ENCODE measurements around the gene SLC7A10.

The SLC7A10 gene

DNA sequence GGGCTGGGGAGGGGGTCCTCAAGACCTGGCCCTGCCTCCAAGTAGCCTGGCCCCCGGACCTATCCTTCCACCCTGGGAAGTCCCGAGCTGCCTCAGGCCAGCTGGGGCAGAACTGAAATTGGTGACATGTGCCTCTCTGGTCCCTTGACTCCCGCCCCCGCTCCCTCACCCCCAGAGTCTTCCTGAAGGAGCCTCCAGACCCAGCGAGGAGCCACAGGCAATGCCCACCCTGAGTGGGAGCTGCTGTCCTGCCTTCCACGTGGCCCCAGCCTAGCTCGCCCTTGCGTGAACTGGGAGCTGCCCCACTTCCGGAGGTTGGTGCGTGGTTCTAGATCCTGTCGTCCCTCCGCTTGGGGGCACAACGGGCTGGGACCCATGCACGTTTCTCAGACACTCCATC lies 42.1 kb upstream of the SLC7A10 start:
- Histone ChIP-seq H3K4me3 (ENCODE audit: low read depth, low read length) (no peak overlapping the region), H3K4ac (ENCODE audit: low read depth, low read length) (no peak overlapping the region), H3K27me3 (ENCODE audit: insufficient read depth, low read length) (no peaks in the 10 kb centered on the region), H2AFZ (ENCODE audit: insufficient read depth, low read length, poor library complexity) (no peak overlapping the region), H3K9me3 (ENCODE audit: insufficient read depth, low read depth, low read length) (peaks cover 2% of the 10 kb centered on the region), H4K8ac (ENCODE audit: low read depth, low read length) (no peak overlapping the region), H3K4me1 (ENCODE audit: control insufficient read depth in 1 of 2, insufficient read depth in 2 of 2, low read length in 2 of 2) (no peaks in the 10 kb centered on the region), H4K91ac (ENCODE audit: low read depth, low read length) (peak overlapping the region; percentile 7), H3K23ac (ENCODE audit: low read length) (no peak overlapping the region), H4K12ac (ENCODE audit: low read depth, low read length) (no peak overlapping the region), H3K18ac (ENCODE audit: low read length) (no peak overlapping the region), H2BK5ac (ENCODE audit: low read depth, low read length, poor library complexity) (no peak overlapping the region), H3K14ac (ENCODE audit: low read length) (no peak overlapping the region), H3K36me3 (ENCODE audit: control insufficient read depth in 1 of 2, insufficient read depth in 2 of 2, low read length in 2 of 2) (no peaks in the 10 kb centered on the region), H3K9ac (ENCODE audit: low read length) (no peak overlapping the region), H3K79me2 (ENCODE audit: control insufficient read depth, insufficient read depth, low read length, poor library complexity) (no peaks in the 10 kb centered on the region), H3K4me2 (ENCODE audit: low read length) (no peak overlapping the region), H2AK5ac (ENCODE audit: low read length) (no peak overlapping the region), H2BK12ac (ENCODE audit: low read length) (no peak overlapping the region), H3K27ac (ENCODE audit: low read depth, low read length) (no peak overlapping the region), H2BK120ac (ENCODE audit: insufficient read depth, low read length, poor library complexity) (no peak overlapping the region), H3K79me1 (ENCODE audit: low read length) (no peaks in the 10 kb centered on the region)
- WGBS (ENCODE audit: extremely low coverage, insufficient coverage, insufficient read length), result no CpG with 5 or more reads among the region's 14 CpGs
- no peak for DNase-seq

- Histone ChIP-seq H2BK5ac (ENCODE audit: low read depth, low read length, poor library complexity) (no peak overlapping the region), H2AFZ (ENCODE audit: insufficient read depth, low read length, poor library complexity) (no peak overlapping the region), H3K14ac (ENCODE audit: low read length) (no peak overlapping the region), H3K27ac (ENCODE audit: low read depth, low read length) (no peak overlapping the region), H3K27me3 (ENCODE audit: insufficient read depth, low read length) (no peaks in the 10 kb centered on the region), H3K4me1 (ENCODE audit: control insufficient read depth in 1 of 2, insufficient read depth in 2 of 2, low read length in 2 of 2) (no peaks in the 10 kb centered on the region), H4K91ac (ENCODE audit: low read depth, low read length) (peak overlapping the region; percentile 7), H3K79me2 (ENCODE audit: control insufficient read depth, insufficient read depth, low read length, poor library complexity) (no peaks in the 10 kb centered on the region), H2BK12ac (ENCODE audit: low read length) (no peak overlapping the region), H3K23ac (ENCODE audit: low read length) (no peak overlapping the region), H2BK120ac (ENCODE audit: insufficient read depth, low read length, poor library complexity) (no peak overlapping the region), H3K9ac (ENCODE audit: low read length) (no peak overlapping the region), H4K8ac (ENCODE audit: low read depth, low read length) (no peak overlapping the region), H3K18ac (ENCODE audit: low read length) (no peak overlapping the region), H3K9me3 (ENCODE audit: insufficient read depth, low read depth, low read length) (peaks cover 2% of the 10 kb centered on the region), H3K36me3 (ENCODE audit: control insufficient read depth in 1 of 2, insufficient read depth in 2 of 2, low read length in 2 of 2) (no peaks in the 10 kb centered on the region), H3K79me1 (ENCODE audit: low read length) (no peaks in the 10 kb centered on the region), H3K4ac (ENCODE audit: low read depth, low read length) (no peak overlapping the region), H4K12ac (ENCODE audit: low read depth, low read length) (no peak overlapping the region), H2AK5ac (ENCODE audit: low read length) (no peak overlapping the region), H3K4me3 (ENCODE audit: low read depth, low read length) (no peak overlapping the region), H3K4me2 (ENCODE audit: low read length) (no peak overlapping the region)
- no CpG with 5 or more reads among the region's 20 CpGs for WGBS (ENCODE audit: extremely low coverage, insufficient coverage, insufficient read length)
- DNase-seq, result no peak
Measured at GRCh38 chr19:33266974-33267484, 41.4 kb upstream of the SLC7A10 start.

DNA sequence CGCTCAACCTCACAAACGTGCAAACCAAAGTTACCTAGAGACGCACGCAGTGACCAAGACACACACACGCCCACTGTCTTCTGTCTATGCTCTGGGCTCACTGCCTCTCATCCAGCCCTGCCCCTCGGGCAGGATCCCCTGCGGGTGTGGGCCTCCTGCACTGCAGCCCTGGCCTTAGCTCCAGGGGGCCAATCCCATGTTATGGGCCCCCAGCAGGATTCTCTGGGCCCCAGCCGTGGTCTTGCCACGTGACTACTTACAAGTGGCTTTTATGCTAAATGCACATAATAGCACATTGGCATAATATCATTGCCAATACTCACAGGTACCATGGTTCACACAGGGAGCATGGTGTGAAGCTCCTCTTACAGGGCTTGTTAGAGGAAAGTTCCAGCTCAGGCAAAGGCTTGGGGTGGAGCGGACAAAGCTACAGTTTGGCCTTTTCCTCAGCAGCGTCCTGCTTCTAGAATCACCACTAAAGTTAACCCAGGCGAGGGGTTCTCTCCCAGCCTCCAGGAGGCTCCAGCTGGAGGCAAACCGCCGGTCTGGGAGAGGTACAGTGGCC lies 39.3 kb upstream of the SLC7A10 start:
- H3K18ac ChIP-seq (ENCODE audit: low read length), result no peak overlapping the region
- no peak overlapping the region for H3K4ac ChIP-seq (ENCODE audit: low read depth, low read length)
- H3K79me1 ChIP-seq (ENCODE audit: low read length), result no peaks in the 10 kb centered on the region
- H3K9me3 ChIP-seq (ENCODE audit: insufficient read depth, low read depth, low read length), result peaks cover 2% of the 10 kb centered on the region
- no peak overlapping the region for H3K14ac ChIP-seq (ENCODE audit: low read length)
- WGBS (ENCODE audit: extremely low coverage, insufficient coverage, insufficient read length), result no CpG with 5 or more reads among the region's 14 CpGs
- no peak overlapping the region for H3K23ac ChIP-seq (ENCODE audit: low read length)
- no peak for DNase-seq
- no peak overlapping the region for H4K8ac ChIP-seq (ENCODE audit: low read depth, low read length)
- H2BK120ac ChIP-seq (ENCODE audit: insufficient read depth, low read length, poor library complexity), result no peak overlapping the region
- no peak overlapping the region for H3K4me3 ChIP-seq (ENCODE audit: low read depth, low read length)
- peaks cover 2 to 3% of the 10 kb centered on the region in 2 experiments for H3K4me1 ChIP-seq (ENCODE audit: control insufficient read depth in 1 of 2, insufficient read depth in 2 of 2, low read length in 2 of 2)
- no peaks in the 10 kb centered on the region for H3K36me3 ChIP-seq (ENCODE audit: control insufficient read depth in 1 of 2, insufficient read depth in 2 of 2, low read length in 2 of 2)
- H3K27me3 ChIP-seq (ENCODE audit: insufficient read depth, low read length), result no peaks in the 10 kb centered on the region
- H3K9ac ChIP-seq (ENCODE audit: low read length), result no peak overlapping the region
- H4K12ac ChIP-seq (ENCODE audit: low read depth, low read length), result no peak overlapping the region
- no peak overlapping the region for H2BK5ac ChIP-seq (ENCODE audit: low read depth, low read length, poor library complexity)
- no peak overlapping the region for H2BK12ac ChIP-seq (ENCODE audit: low read length)
- no peak overlapping the region for H2AFZ ChIP-seq (ENCODE audit: insufficient read depth, low read length, poor library complexity)
- no peaks in the 10 kb centered on the region for H3K79me2 ChIP-seq (ENCODE audit: control insufficient read depth, insufficient read depth, low read length, poor library complexity)
- H3K27ac ChIP-seq (ENCODE audit: low read depth, low read length), result no peak overlapping the region
- H2AK5ac ChIP-seq (ENCODE audit: low read length), result no peak overlapping the region
- H4K91ac ChIP-seq (ENCODE audit: low read depth, low read length), result no peak overlapping the region
- H3K4me2 ChIP-seq (ENCODE audit: low read length), result no peak overlapping the region

- no peaks in the 10 kb centered on the region for H3K27me3 ChIP-seq (ENCODE audit: insufficient read depth, low read length)
Measured at GRCh38 chr19:33263325-33264023, 37.8 kb upstream of the SLC7A10 start.

More at GRCh38 chr19:33263325-33264023, 37.8 kb upstream of the SLC7A10 start:
- Histone ChIP-seq H3K4ac (ENCODE audit: low read depth, low read length) (no peak overlapping the region), H3K4me3 (ENCODE audit: low read depth, low read length) (no peak overlapping the region), H3K9ac (ENCODE audit: low read length) (no peak overlapping the region), H3K36me3 (ENCODE audit: control insufficient read depth in 1 of 2, insufficient read depth in 2 of 2, low read length in 2 of 2) (no peaks in the 10 kb centered on the region), H4K91ac (ENCODE audit: low read depth, low read length) (no peak overlapping the region), H3K27ac (ENCODE audit: low read depth, low read length) (no peak overlapping the region), H3K4me2 (ENCODE audit: low read length) (no peak overlapping the region), H3K18ac (ENCODE audit: low read length) (no peak overlapping the region), H2AK5ac (ENCODE audit: low read length) (no peak overlapping the region), H2BK5ac (ENCODE audit: low read depth, low read length, poor library complexity) (no peak overlapping the region), H4K8ac (ENCODE audit: low read depth, low read length) (no peak overlapping the region), H3K4me1 (ENCODE audit: control insufficient read depth in 1 of 2, insufficient read depth in 2 of 2, low read length in 2 of 2) (peaks cover 2 to 3% of the 10 kb centered on the region in 2 experiments), H3K79me1 (ENCODE audit: low read length) (no peaks in the 10 kb centered on the region), H2BK120ac (ENCODE audit: insufficient read depth, low read length, poor library complexity) (no peak overlapping the region), H4K12ac (ENCODE audit: low read depth, low read length) (no peak overlapping the region), H2AFZ (ENCODE audit: insufficient read depth, low read length, poor library complexity) (no peak overlapping the region), H3K9me3 (ENCODE audit: insufficient read depth, low read depth, low read length) (peaks cover 2% of the 10 kb centered on the region), H2BK12ac (ENCODE audit: low read length) (no peak overlapping the region), H3K23ac (ENCODE audit: low read length) (no peak overlapping the region), H3K14ac (ENCODE audit: low read length) (no peak overlapping the region), H3K79me2 (ENCODE audit: control insufficient read depth, insufficient read depth, low read length, poor library complexity) (no peaks in the 10 kb centered on the region)
- no CpG with 5 or more reads among the region's 25 CpGs for WGBS (ENCODE audit: extremely low coverage, insufficient coverage, insufficient read length)
- DNase-seq, result no peak

Measured in trophoblast cell (in vitro differentiated cells and primary cell).